HG02571 (cell line): ENCODE data around the gene TRAP1.
"Not testable (repeated sequence)": the region's sequence is repeated elsewhere in the genome, so short reads cannot be mapped to it uniquely, and the experiment has no call there.

ENCODE experiments used
- ATAC-seq: cut with Tn5 transposase; IDR thresholded peaks from one replicate; pipeline ENCODE4 v1.9.1; 2021; ENCODE audit warnings: mild to moderate bottlenecking, moderate library complexity; ENCODE audit not compliant: unreplicated experiment

TRAP1 gene

GRCh38 chr16:3714378-3714777 lies 2.9 kb downstream of the TRAP1 start:
- ATAC-seq = not testable (repeated sequence)

- ATAC-seq = no peak
These were observed 3.6 kb downstream of the TRAP1 start for GRCh38 chr16:3713587-3714242.

- ATAC-seq = no peak
These were observed 4.4 kb downstream of the TRAP1 start for GRCh38 chr16:3712861-3713372.

GRCh38 chr16:3706253-3707012 lies 10.9 kb downstream of the TRAP1 start:
- ATAC-seq = no peak

- ATAC-seq = no peak
These were observed 15.2 kb downstream of the TRAP1 start for GRCh38 chr16:3702082-3702481.

GRCh38 chr16:3701531-3701930 lies 15.8 kb downstream of the TRAP1 start:
- no peak for ATAC-seq

GRCh38 chr16:3698941-3699340 lies 18.4 kb downstream of the TRAP1 start:
- no peak for ATAC-seq

GRCh38 chr16:3696425-3697218 lies 20.7 kb downstream of the TRAP1 start:
- no peak for ATAC-seq

GRCh38 chr16:3695610-3696369 lies 21.5 kb downstream of the TRAP1 start:
- no peak for ATAC-seq

- ATAC-seq = no peak
These were observed 23.3 kb downstream of the TRAP1 start for GRCh38 chr16:3694051-3694450.

- no peak for ATAC-seq
These were observed 25.6 kb downstream of the TRAP1 start for GRCh38 chr16:3691761-3692160.

- ATAC-seq = no peak
These were observed 26.2 kb downstream of the TRAP1 start for GRCh38 chr16:3690980-3691720.

GRCh38 chr16:3690470-3690928 lies 26.8 kb downstream of the TRAP1 start:
- peak; percentile 59 for ATAC-seq

- ATAC-seq = no peak
These were observed 27.6 kb downstream of the TRAP1 start for GRCh38 chr16:3689731-3690130.

- no peak for ATAC-seq
These were observed 29.5 kb downstream of the TRAP1 start for GRCh38 chr16:3687792-3688191.

GRCh38 chr16:3687021-3687420 lies 30.3 kb downstream of the TRAP1 start:
- ATAC-seq = no peak

- ATAC-seq = no peak
These were observed 36.1 kb downstream of the TRAP1 start for GRCh38 chr16:3681206-3681605.

- no peak for ATAC-seq
These were observed 39.3 kb downstream of the TRAP1 start for GRCh38 chr16:3677994-3678393.

- no peak for ATAC-seq
These were observed 41.7 kb downstream of the TRAP1 start for GRCh38 chr16:3675601-3676130.
